ENCODE measurements around the gene TMEM205.

DNA sequence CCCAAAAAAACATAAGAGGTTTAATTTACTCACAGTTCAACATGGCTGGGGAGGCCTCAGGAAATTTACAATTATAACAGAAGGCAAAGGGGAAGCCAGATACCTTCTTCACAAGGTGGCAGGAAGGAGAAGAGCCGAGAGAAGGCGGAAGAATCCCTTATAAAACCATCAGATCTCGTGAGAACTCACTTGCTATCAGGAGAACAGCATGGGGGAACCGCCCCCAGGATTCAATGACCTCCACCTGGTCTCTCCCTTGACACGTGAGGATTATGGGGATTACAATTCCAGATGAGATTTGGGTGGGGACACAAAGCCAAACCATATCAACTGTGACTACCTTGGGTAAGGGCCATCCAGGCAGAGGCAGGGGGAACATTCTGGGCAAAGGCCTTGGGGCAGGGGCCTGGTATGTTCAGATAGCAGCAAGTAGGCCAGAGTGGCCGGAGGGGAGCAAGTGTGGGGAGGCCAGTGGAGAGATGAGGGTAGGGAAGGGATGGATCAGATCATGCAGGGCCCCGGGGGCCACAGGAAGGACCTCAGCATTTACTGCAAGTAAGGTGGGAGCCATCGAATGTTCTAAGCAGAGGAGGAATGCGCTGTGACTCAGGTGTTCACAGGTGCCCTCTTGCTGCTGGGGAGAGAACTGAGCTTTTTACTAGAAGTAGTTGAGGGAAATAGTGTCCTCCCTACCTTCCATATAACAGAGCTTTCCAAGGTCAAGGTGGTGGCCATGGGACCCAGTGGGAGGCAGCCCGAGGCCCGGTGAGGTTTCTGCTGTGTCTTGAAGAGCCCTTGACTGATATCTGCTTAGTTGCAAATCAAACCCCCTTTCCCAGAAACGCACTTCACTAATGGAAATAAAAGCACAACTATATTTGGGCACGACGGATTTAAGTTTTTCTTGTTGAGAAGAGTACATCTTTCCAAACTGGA is 24.6 kb downstream of the TMEM205 start:
- TF ChIP-seq, protein P1, sequence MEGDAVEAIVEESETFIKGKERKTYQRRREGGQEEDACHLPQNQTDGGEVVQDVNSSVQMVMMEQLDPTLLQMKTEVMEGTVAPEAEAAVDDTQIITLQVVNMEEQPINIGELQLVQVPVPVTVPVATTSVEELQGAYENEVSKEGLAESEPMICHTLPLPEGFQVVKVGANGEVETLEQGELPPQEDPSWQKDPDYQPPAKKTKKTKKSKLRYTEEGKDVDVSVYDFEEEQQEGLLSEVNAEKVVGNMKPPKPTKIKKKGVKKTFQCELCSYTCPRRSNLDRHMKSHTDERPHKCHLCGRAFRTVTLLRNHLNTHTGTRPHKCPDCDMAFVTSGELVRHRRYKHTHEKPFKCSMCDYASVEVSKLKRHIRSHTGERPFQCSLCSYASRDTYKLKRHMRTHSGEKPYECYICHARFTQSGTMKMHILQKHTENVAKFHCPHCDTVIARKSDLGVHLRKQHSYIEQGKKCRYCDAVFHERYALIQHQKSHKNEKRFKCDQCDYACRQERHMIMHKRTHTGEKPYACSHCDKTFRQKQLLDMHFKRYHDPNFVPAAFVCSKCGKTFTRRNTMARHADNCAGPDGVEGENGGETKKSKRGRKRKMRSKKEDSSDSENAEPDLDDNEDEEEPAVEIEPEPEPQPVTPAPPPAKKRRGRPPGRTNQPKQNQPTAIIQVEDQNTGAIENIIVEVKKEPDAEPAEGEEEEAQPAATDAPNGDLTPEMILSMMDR (IDR thresholded peaks at IDR 0.05; ENCODE audit: low read length), result peak; percentile 21
- TF ChIP-seq EZH2 (IDR thresholded peaks at IDR 0.05; ENCODE audit: borderline replicate concordance, low read length), result no peak
